ENCODE data around the gene MFRP.

The MFRP gene

GRCh38 chr11:119316016-119316728 is 30.3 kb downstream of the MFRP start:
- DNase-seq, result peak; percentile 41

- DNase-seq, result peak; percentile 41
Observed at GRCh38 chr11:119315131-119316015, 31.1 kb downstream of the MFRP start.

- no peak for DNase-seq
Observed at GRCh38 chr11:119314726-119315125, 31.8 kb downstream of the MFRP start.

- DNase-seq, result peak; percentile 26
Observed at GRCh38 chr11:119310682-119311052, 35.8 kb downstream of the MFRP start.

GRCh38 chr11:119309953-119310681 is 36.4 kb downstream of the MFRP start:
- no peak for DNase-seq

GRCh38 chr11:119309411-119309810 is 37.1 kb downstream of the MFRP start:
- DNase-seq, result no peak

GRCh38 chr11:119307974-119308373 is 38.5 kb downstream of the MFRP start:
- no peak for DNase-seq

GRCh38 chr11:119307219-119307618 is 39.3 kb downstream of the MFRP start:
- no peak for DNase-seq

GRCh38 chr11:119306373-119306890 is 40.1 kb downstream of the MFRP start:
- DNase-seq, result no peak

GRCh38 chr11:119305556-119306372 is 40.7 kb downstream of the MFRP start:
- DNase-seq, result no peak

- DNase-seq, result no peak
Observed at GRCh38 chr11:119303227-119303718, 43.2 kb downstream of the MFRP start.

GRCh38 chr11:119300198-119300964 is 46.1 kb downstream of the MFRP start:
- DNase-seq, result no peak

GRCh38 chr11:119299416-119299815 is 47.1 kb downstream of the MFRP start:
- no peak for DNase-seq

- no peak for DNase-seq
Observed at GRCh38 chr11:119298726-119299125, 47.8 kb downstream of the MFRP start.

GRCh38 chr11:119297938-119298337 is 48.6 kb downstream of the MFRP start:
- no peak for DNase-seq

GRCh38 chr11:119295178-119295577 is 51.3 kb downstream of the MFRP start:
- no peak for DNase-seq

- DNase-seq, result no peak
Observed at GRCh38 chr11:119293461-119293860, 53.0 kb downstream of the MFRP start.

- DNase-seq, result no peak
Observed at GRCh38 chr11:119290894-119291497, 55.5 kb downstream of the MFRP start.

Measured in DMS153 (cell line).